ENCODE data around the gene MASP1. TPM values are rescaled to one million over a fixed set of nuclear protein-coding genes. Genes with fewer than 3 reads are reported as not detected.

Gene MASP1
- total RNA-seq, 1 experiment from 2014 or later: not detected

GRCh38 chr3:187223799-187224198 is 67.7 kb downstream of the MASP1 start:
- no peaks in the 10 kb centered on the region for H3K36me3 ChIP-seq (ENCODE audit: control insufficient read depth, insufficient read depth, low read length)
- ChIA-PET CTCF (no interaction called here), POLR2A (no interaction called here)
- TF ChIP-seq POLR2AphosphoS5 (IDR thresholded peaks at IDR 0.05; ENCODE audit: low read depth, low read length): no peak
- no peak for TF ChIP-seq TCF7L2 (IDR thresholded peaks at IDR 0.05; ENCODE audit: low read depth, low read length)
- TF ChIP-seq CTCF (IDR thresholded peaks at IDR 0.05): no peak
- no peak for TF ChIP-seq REST (IDR thresholded peaks at IDR 0.05; ENCODE audit: insufficient read depth in 1 of 2, low read depth in 2 of 2, low read length in 1 of 2)
- TF ChIP-seq SIN3A (IDR thresholded peaks at IDR 0.05; ENCODE audit: borderline replicate concordance, insufficient read depth, low read depth, low read length): no peak
- H3K4me3 ChIP-seq (ENCODE audit: low read depth in 2 of 2, low read length in 2 of 2): no peak overlapping the region
- DNase-seq (ENCODE audit: low read depth, low spot score) (no peak), ATAC-seq (no peak)
- no peak overlapping the region for H3K27ac ChIP-seq (ENCODE audit: low read length)
- no peaks in the 10 kb centered on the region for H3K27me3 ChIP-seq (ENCODE audit: control insufficient read depth, insufficient read depth, low read length)
- H3K9me3 ChIP-seq (ENCODE audit: control insufficient read depth, insufficient read depth, low read depth, low read length): no peaks in the 10 kb centered on the region
- H3K4me1 ChIP-seq (ENCODE audit: control insufficient read depth, insufficient read depth, low read length): no peaks in the 10 kb centered on the region
- in situ Hi-C loops (cut with HindIII; ENCODE audit: low pct_unique_long_range_greater_than_20kb, low sequenced_read_pairs): no loop called here
- intact Hi-C loops (cut with micrococcal nuclease; ENCODE audit: unreplicated experiment): loop anchor here (5.0 kb wide), 1 partner anchor 74 kb away; no protein-coding TSS in a partner anchor
- no TSS peak for BruUV-seq (replicated peaks)

GRCh38 chr3:187222801-187223200 is 68.7 kb downstream of the MASP1 start:
- H3K27ac ChIP-seq (ENCODE audit: low read length): no peak overlapping the region
- ATAC-seq: no peak
- H3K4me3 ChIP-seq (ENCODE audit: low read depth in 2 of 2, low read length in 2 of 2): no peak overlapping the region
- H3K36me3 ChIP-seq (ENCODE audit: control insufficient read depth, insufficient read depth, low read length): no peaks in the 10 kb centered on the region
- CTCF ChIA-PET: no interaction called here
- intact Hi-C loops (cut with micrococcal nuclease; ENCODE audit: unreplicated experiment): loop anchor here (5.0 kb wide), 1 partner anchor 74 kb away; no protein-coding TSS in a partner anchor
- in situ Hi-C loops (cut with HindIII; ENCODE audit: low pct_unique_long_range_greater_than_20kb, low sequenced_read_pairs): no loop called here
- no peaks in the 10 kb centered on the region for H3K4me1 ChIP-seq (ENCODE audit: control insufficient read depth, insufficient read depth, low read length)
- H3K27me3 ChIP-seq (ENCODE audit: control insufficient read depth, insufficient read depth, low read length): no peaks in the 10 kb centered on the region
- DNase-seq (ENCODE audit: low read depth, low spot score): no peak
- POLR2A ChIA-PET: no interaction called here
- H3K9me3 ChIP-seq (ENCODE audit: control insufficient read depth, insufficient read depth, low read depth, low read length): no peaks in the 10 kb centered on the region
- BruUV-seq (replicated peaks): no TSS peak
- TF ChIP-seq CTCF (IDR thresholded peaks at IDR 0.05) (no peak), SIN3A (IDR thresholded peaks at IDR 0.05; ENCODE audit: borderline replicate concordance, insufficient read depth, low read depth, low read length) (no peak), TCF7L2 (IDR thresholded peaks at IDR 0.05; ENCODE audit: low read depth, low read length) (no peak), POLR2AphosphoS5 (IDR thresholded peaks at IDR 0.05; ENCODE audit: low read depth, low read length) (no peak), REST (IDR thresholded peaks at IDR 0.05; ENCODE audit: insufficient read depth in 1 of 2, low read depth in 2 of 2, low read length in 1 of 2) (no peak)
